Hepatocyte (in vitro differentiated cells): ENCODE data around the gene UBE2U.

Experiments used
- EZH2 ChIP-seq: fragments of 200-600 bp; sonication (generic); IDR thresholded peaks from 2 replicates; pipeline ENCODE4 v1.6.1; 2016; ENCODE audit warnings: antibody characterized with exemption, mild to moderate bottlenecking, borderline replicate concordance
- EZH2phosphoT487 ChIP-seq: fragments of 200-600 bp; sonication (generic); IDR thresholded peaks from one replicate; pipeline ENCODE4 v1.6.1; 2018; ENCODE audit warnings: antibody characterized with exemption, mild to moderate bottlenecking, low read depth, moderate library complexity; ENCODE audit not compliant: unreplicated experiment, severe bottlenecking
- TF ChIP-seq, protein P1 (sequence below): fragments of 200-600 bp; sonication (generic); IDR thresholded peaks from 2 replicates; pipeline ENCODE4 v1.5.1; 2016; ENCODE audit warnings: antibody characterized with exemption, mild to moderate bottlenecking; ENCODE audit not compliant: poor library complexity

DNA sequence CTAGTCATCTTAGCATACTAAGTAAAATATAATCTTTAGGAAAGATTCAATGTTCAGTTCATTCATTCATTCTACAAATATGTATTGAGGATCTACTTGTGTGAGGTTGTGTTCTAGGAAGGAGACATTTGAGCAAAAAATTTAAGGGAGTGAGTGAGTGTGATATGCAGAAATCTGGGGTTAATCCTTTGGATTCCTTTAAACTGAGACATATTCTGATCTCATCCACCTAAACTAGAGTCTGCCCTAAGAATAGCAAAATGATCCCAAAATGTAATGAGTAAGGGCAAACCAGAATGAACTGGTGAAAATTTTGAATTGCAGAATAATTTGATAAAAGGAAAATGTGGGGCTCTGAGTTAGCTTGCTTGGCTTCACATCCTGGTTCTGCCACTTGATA lies 8.6 kb downstream of the UBE2U start:
- TF ChIP-seq EZH2 (no peak), EZH2phosphoT487 (no peak)
- TF ChIP-seq, protein P1, sequence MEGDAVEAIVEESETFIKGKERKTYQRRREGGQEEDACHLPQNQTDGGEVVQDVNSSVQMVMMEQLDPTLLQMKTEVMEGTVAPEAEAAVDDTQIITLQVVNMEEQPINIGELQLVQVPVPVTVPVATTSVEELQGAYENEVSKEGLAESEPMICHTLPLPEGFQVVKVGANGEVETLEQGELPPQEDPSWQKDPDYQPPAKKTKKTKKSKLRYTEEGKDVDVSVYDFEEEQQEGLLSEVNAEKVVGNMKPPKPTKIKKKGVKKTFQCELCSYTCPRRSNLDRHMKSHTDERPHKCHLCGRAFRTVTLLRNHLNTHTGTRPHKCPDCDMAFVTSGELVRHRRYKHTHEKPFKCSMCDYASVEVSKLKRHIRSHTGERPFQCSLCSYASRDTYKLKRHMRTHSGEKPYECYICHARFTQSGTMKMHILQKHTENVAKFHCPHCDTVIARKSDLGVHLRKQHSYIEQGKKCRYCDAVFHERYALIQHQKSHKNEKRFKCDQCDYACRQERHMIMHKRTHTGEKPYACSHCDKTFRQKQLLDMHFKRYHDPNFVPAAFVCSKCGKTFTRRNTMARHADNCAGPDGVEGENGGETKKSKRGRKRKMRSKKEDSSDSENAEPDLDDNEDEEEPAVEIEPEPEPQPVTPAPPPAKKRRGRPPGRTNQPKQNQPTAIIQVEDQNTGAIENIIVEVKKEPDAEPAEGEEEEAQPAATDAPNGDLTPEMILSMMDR = no peak
